DND-41 (cell line): ENCODE measurements around the gene ADH1C.

ENCODE experiments used
- ATAC-seq: fragments of 200-7000 bp; cut with Tn5 transposase; 3 replicates; pipeline ENCODE4 v1.9.1; 2021; ENCODE audit warnings: low read depth; ENCODE audit not compliant: insufficient read depth
- DNase-seq: peaks from one replicate; pipeline ENCODE4 v3.0.0-alpha.2; 2020
- H2AFZ ChIP-seq: 2 replicates; pipeline ENCODE4 v1.6.0; 2012; ENCODE audit warnings: low read depth, low read length
- H3K27ac ChIP-seq: 2 replicates; pipeline ENCODE4 v1.5.1; 2012; ENCODE audit warnings: low read length, inconsistent platforms
- H3K27me3 ChIP-seq: fragments of 200-600 bp; sonication (generic); 2 replicates; pipeline ENCODE4 v1.6.0; 2012; ENCODE audit warnings: low read length, mild to moderate bottlenecking, inconsistent platforms; ENCODE audit not compliant: insufficient read depth, poor library complexity
- H3K36me3 ChIP-seq: 2 replicates; pipeline ENCODE4 v1.5.1; 2012; ENCODE audit warnings: low read length, inconsistent platforms; ENCODE audit not compliant: insufficient read depth
- H3K4me1 ChIP-seq: 2 replicates; pipeline ENCODE4 v1.5.1; 2012; ENCODE audit warnings: mild to moderate bottlenecking, low read length; ENCODE audit not compliant: insufficient read depth
- H3K4me2 ChIP-seq: 2 replicates; pipeline ENCODE4 v1.6.0; 2012; ENCODE audit warnings: mild to moderate bottlenecking, moderate library complexity, low read length, inconsistent platforms; ENCODE audit not compliant: insufficient read depth
- H3K4me3 ChIP-seq, 2 experiments: fragments of 200-600 bp in 1 of 2; shearing (Covaris generic) in 1 of 2; 2 replicates each; pipeline ENCODE4 v1.5.1; 2012 to 2016; ENCODE audit warnings: inconsistent platforms in 2 of 2, low read length in 2 of 2, mild to moderate bottlenecking in 2 of 2, low read depth in 1 of 2, moderate library complexity in 1 of 2
- H3K79me2 ChIP-seq: 2 replicates; pipeline ENCODE4 v1.6.0; 2012; ENCODE audit warnings: low read length, inconsistent platforms; ENCODE audit not compliant: insufficient read depth
- H3K9ac ChIP-seq: 2 replicates; pipeline ENCODE4 v1.6.0; 2012; ENCODE audit warnings: low read depth, mild to moderate bottlenecking, inconsistent platforms, low read length, moderate library complexity
- H3K9me3 ChIP-seq: 2 replicates; pipeline ENCODE4 v1.5.1; 2012; ENCODE audit warnings: low read length, moderate library complexity, mild to moderate bottlenecking, inconsistent platforms; ENCODE audit not compliant: insufficient read depth, severe bottlenecking
- H4K20me1 ChIP-seq: 2 replicates; pipeline ENCODE4 v1.6.0; 2012; ENCODE audit warnings: low read length; ENCODE audit not compliant: insufficient read depth
- EZH2 ChIP-seq: IDR thresholded peaks from 3 replicates; pipeline ENCODE4 v1.6.1; 2012; ENCODE audit warnings: borderline replicate concordance, low read depth, mild to moderate bottlenecking, moderate library complexity, low read length, inconsistent platforms; ENCODE audit not compliant: severe bottlenecking
- TF ChIP-seq, protein P1 (sequence below): IDR thresholded peaks from 2 replicates; pipeline ENCODE4 v1.5.1; 2012; ENCODE audit warnings: borderline replicate concordance, low read length, moderate library complexity, mild to moderate bottlenecking; ENCODE audit not compliant: poor library complexity, severe bottlenecking; ENCODE audit errors: extremely low read depth

Gene ADH1C

GRCh38 chr4:99389606-99390005 is 37.1 kb upstream of the ADH1C start:
- H3K4me3 ChIP-seq: no peak overlapping the region
- no peak overlapping the region for H3K9ac ChIP-seq
- no peaks in the 10 kb centered on the region for H3K79me2 ChIP-seq
- no peak overlapping the region for H2AFZ ChIP-seq
- no peak for DNase-seq
- H3K27ac ChIP-seq: no peak overlapping the region
- no peak for ATAC-seq
- peaks cover 5% of the 10 kb centered on the region for H3K9me3 ChIP-seq
- H3K4me1 ChIP-seq: no peaks in the 10 kb centered on the region
- H4K20me1 ChIP-seq: no peaks in the 10 kb centered on the region
- no peak overlapping the region for H3K4me2 ChIP-seq
- no peak for TF ChIP-seq EZH2
- TF ChIP-seq, protein P1, sequence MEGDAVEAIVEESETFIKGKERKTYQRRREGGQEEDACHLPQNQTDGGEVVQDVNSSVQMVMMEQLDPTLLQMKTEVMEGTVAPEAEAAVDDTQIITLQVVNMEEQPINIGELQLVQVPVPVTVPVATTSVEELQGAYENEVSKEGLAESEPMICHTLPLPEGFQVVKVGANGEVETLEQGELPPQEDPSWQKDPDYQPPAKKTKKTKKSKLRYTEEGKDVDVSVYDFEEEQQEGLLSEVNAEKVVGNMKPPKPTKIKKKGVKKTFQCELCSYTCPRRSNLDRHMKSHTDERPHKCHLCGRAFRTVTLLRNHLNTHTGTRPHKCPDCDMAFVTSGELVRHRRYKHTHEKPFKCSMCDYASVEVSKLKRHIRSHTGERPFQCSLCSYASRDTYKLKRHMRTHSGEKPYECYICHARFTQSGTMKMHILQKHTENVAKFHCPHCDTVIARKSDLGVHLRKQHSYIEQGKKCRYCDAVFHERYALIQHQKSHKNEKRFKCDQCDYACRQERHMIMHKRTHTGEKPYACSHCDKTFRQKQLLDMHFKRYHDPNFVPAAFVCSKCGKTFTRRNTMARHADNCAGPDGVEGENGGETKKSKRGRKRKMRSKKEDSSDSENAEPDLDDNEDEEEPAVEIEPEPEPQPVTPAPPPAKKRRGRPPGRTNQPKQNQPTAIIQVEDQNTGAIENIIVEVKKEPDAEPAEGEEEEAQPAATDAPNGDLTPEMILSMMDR: no peak
- no peaks in the 10 kb centered on the region for H3K36me3 ChIP-seq
- no peaks in the 10 kb centered on the region for H3K27me3 ChIP-seq

- no peak overlapping the region for H2AFZ ChIP-seq
- no peak for TF ChIP-seq EZH2
- TF ChIP-seq, protein P1: no peak
- no peak overlapping the region for H3K27ac ChIP-seq
- no peaks in the 10 kb centered on the region for H3K79me2 ChIP-seq
- H3K4me1 ChIP-seq: no peaks in the 10 kb centered on the region
- H4K20me1 ChIP-seq: no peaks in the 10 kb centered on the region
- no peaks in the 10 kb centered on the region for H3K27me3 ChIP-seq
- no peak overlapping the region for H3K9ac ChIP-seq
- H3K9me3 ChIP-seq: peaks cover 3% of the 10 kb centered on the region
- no peak overlapping the region for H3K4me3 ChIP-seq
- no peak overlapping the region for H3K4me2 ChIP-seq
- DNase-seq: no peak
- ATAC-seq: no peak
- H3K36me3 ChIP-seq: no peaks in the 10 kb centered on the region
Observed at GRCh38 chr4:99383833-99384392, 31.4 kb upstream of the ADH1C start.

- TF ChIP-seq, protein P1: no peak
- TF ChIP-seq EZH2: no peak
Observed at GRCh38 chr4:99383399-99383798, 30.9 kb upstream of the ADH1C start.

More at GRCh38 chr4:99383399-99383798, 30.9 kb upstream of the ADH1C start:
- Histone ChIP-seq H2AFZ (no peak overlapping the region), H3K4me3 (no peak overlapping the region), H3K4me2 (no peak overlapping the region), H3K36me3 (no peaks in the 10 kb centered on the region), H3K9ac (no peak overlapping the region), H4K20me1 (no peaks in the 10 kb centered on the region), H3K4me1 (no peaks in the 10 kb centered on the region), H3K27me3 (no peaks in the 10 kb centered on the region), H3K79me2 (no peaks in the 10 kb centered on the region), H3K9me3 (peaks cover 3% of the 10 kb centered on the region), H3K27ac (no peak overlapping the region)
- ATAC-seq (no peak), DNase-seq (no peak)
